OCI-LY7 (cell line): ENCODE results near the gene LRRFIP1. TPM values are rescaled to one million over a fixed set of nuclear protein-coding genes. Genes with fewer than 3 reads are reported as not detected.
A peak's percentile ranks its signal among the peaks of the same experiment; 100 is the strongest.

ENCODE experiments used
- BruUV-seq: library from RNA; stranded (reverse); fragments of 400-500 nt; replicated peaks from 2 replicates; lab custom pipeline; 2021; lab: Mats Ljungman, UMichigan
- CTCF ChIA-PET: fragments of 300-600 bp; sonication (Branson Sonifier 250); formaldehyde crosslinking; loops from one replicate; lab custom pipeline; 2022; ENCODE audit warnings: antibody characterized with exemption; ENCODE audit not compliant: unreplicated experiment; lab: Charles Lee
- POLR2A ChIA-PET: fragments of 300-600 bp; sonication (Branson Sonifier 250); formaldehyde crosslinking; loops from one replicate; lab custom pipeline; 2022; ENCODE audit warnings: antibody characterized with exemption; lab: Charles Lee
- DNase-seq: peaks from one replicate; pipeline ENCODE4 v3.0.0-alpha.2; 2015; ENCODE audit warnings: low spot score
- H2AFZ ChIP-seq: fragments of 200-600 bp; sonication (generic), shearing (Covaris generic); 2 replicates; pipeline ENCODE4 v1.6.1; 2014; ENCODE audit warnings: mild to moderate bottlenecking, antibody characterized with exemption, low read length, moderate library complexity
- H3K27ac ChIP-seq: fragments of 200-600 bp; sonication (generic); 2 replicates; pipeline ENCODE4 v1.5.1; 2014; ENCODE audit warnings: mixed run types, low read depth, mild to moderate bottlenecking, moderate library complexity, low read length, inconsistent platforms; ENCODE audit not compliant: poor library complexity, severe bottlenecking
- H3K36me3 ChIP-seq: fragments of 200-600 bp; sonication (generic); 2 replicates; pipeline ENCODE4 v1.6.1; 2014; ENCODE audit warnings: mild to moderate bottlenecking, antibody characterized with exemption, low read length, moderate library complexity, mixed read lengths; ENCODE audit not compliant: insufficient read depth
- H3K4me1 ChIP-seq: fragments of 200-600 bp; sonication (generic); 2 replicates; pipeline ENCODE4 v1.5.1; 2014; ENCODE audit warnings: mild to moderate bottlenecking, low read length; ENCODE audit not compliant: insufficient read depth, poor library complexity, severe bottlenecking
- H3K4me2 ChIP-seq: fragments of 200-600 bp; sonication (generic); 2 replicates; pipeline ENCODE4 v1.6.1; 2014; ENCODE audit warnings: mild to moderate bottlenecking, low read length
- H3K4me3 ChIP-seq: fragments of 200-600 bp; sonication (generic); 2 replicates; pipeline ENCODE4 v1.5.1; 2014; ENCODE audit warnings: mild to moderate bottlenecking, low read depth, low read length; ENCODE audit not compliant: poor library complexity, severe bottlenecking
- H3K79me2 ChIP-seq: fragments of 200-600 bp; sonication (generic); 2 replicates; pipeline ENCODE4 v1.6.1; 2016; ENCODE audit warnings: low read depth, mild to moderate bottlenecking, low read length, moderate library complexity, mixed read lengths; ENCODE audit not compliant: insufficient read depth
- H3K9me2 ChIP-seq: fragments of 200-600 bp; sonication (generic); 2 replicates; pipeline ENCODE4 v1.6.1; 2016; ENCODE audit warnings: mild to moderate bottlenecking, low read length, mixed read lengths; ENCODE audit not compliant: insufficient read depth
- H3K9me3 ChIP-seq: fragments of 200-600 bp; sonication (generic); 2 replicates; pipeline ENCODE4 v1.6.1; 2014; ENCODE audit warnings: mild to moderate bottlenecking, mixed run types, low read length, mixed read lengths
- H4K20me1 ChIP-seq: fragments of 200-600 bp; sonication (generic); 2 replicates; pipeline ENCODE4 v1.6.1; 2014; ENCODE audit warnings: mild to moderate bottlenecking, antibody characterized with exemption, low read length, moderate library complexity, mixed read lengths; ENCODE audit not compliant: insufficient read depth
- EZH2phosphoT487 ChIP-seq: fragments of 200-600 bp; sonication (generic); IDR thresholded peaks from 2 replicates; pipeline ENCODE4 v1.6.1; 2018; ENCODE audit warnings: low read depth, borderline replicate concordance, mild to moderate bottlenecking, mixed run types, antibody characterized with exemption, low read length, moderate library complexity, mixed read lengths
- intact Hi-C: fragments of 100-400 bp; cut with micrococcal nuclease; formaldehyde crosslinking; loops from one replicate; pipeline ENCODE4 v1.10.0; 2022; ENCODE audit not compliant: unreplicated experiment
- total RNA-seq, 2 experiments: library from RNA; depleted of rRNA in 1 of 2; stranded (reverse); fragments of >200 nt in 1 of 2; shearing (Covaris generic) in 1 of 2; gene quantifications; 2 replicates each; pipeline ENCODE4 v1.2.3, GENCODE V29; 2014 to 2022
- TF ChIP-seq, protein P1 (sequence below): fragments of 200-600 bp; sonication (generic); conservative IDR thresholded peaks from 2 replicates; pipeline ENCODE4 v1.5.1; 2014; ENCODE audit warnings: mild to moderate bottlenecking, antibody characterized with exemption, low read length, moderate library complexity, mixed read lengths

LRRFIP1 gene
- total RNA-seq, 2 experiments from 2014 or later = 95.7 to 216 TPM

- no TSS peak for BruUV-seq
- Histone ChIP-seq H3K9me3 (peaks cover 32% of the 10 kb centered on the region), H3K9me2 (no peaks in the 10 kb centered on the region), H2AFZ (no peak overlapping the region), H3K4me3 (no peak overlapping the region), H3K27ac (no peak overlapping the region), H3K36me3 (no peaks in the 10 kb centered on the region; the same call in 1 of the 2 replicates), H3K4me2 (no peak overlapping the region), H3K4me1 (peaks cover 46% of the 10 kb centered on the region), H3K79me2 (no peaks in the 10 kb centered on the region), H4K20me1 (no peaks in the 10 kb centered on the region)
- TF ChIP-seq, protein P1, sequence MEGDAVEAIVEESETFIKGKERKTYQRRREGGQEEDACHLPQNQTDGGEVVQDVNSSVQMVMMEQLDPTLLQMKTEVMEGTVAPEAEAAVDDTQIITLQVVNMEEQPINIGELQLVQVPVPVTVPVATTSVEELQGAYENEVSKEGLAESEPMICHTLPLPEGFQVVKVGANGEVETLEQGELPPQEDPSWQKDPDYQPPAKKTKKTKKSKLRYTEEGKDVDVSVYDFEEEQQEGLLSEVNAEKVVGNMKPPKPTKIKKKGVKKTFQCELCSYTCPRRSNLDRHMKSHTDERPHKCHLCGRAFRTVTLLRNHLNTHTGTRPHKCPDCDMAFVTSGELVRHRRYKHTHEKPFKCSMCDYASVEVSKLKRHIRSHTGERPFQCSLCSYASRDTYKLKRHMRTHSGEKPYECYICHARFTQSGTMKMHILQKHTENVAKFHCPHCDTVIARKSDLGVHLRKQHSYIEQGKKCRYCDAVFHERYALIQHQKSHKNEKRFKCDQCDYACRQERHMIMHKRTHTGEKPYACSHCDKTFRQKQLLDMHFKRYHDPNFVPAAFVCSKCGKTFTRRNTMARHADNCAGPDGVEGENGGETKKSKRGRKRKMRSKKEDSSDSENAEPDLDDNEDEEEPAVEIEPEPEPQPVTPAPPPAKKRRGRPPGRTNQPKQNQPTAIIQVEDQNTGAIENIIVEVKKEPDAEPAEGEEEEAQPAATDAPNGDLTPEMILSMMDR = no peak; the same call in 1 of the 2 replicates
- TF ChIP-seq EZH2phosphoT487 = no peak
- DNase-seq = no peak
- POLR2A ChIA-PET = no interaction called here
- CTCF ChIA-PET = no interaction called here
- intact Hi-C loops = no loop called here
These were observed 29.7 kb downstream of the LRRFIP1 start for GRCh38 chr2:237657063-237657462.

DNA sequence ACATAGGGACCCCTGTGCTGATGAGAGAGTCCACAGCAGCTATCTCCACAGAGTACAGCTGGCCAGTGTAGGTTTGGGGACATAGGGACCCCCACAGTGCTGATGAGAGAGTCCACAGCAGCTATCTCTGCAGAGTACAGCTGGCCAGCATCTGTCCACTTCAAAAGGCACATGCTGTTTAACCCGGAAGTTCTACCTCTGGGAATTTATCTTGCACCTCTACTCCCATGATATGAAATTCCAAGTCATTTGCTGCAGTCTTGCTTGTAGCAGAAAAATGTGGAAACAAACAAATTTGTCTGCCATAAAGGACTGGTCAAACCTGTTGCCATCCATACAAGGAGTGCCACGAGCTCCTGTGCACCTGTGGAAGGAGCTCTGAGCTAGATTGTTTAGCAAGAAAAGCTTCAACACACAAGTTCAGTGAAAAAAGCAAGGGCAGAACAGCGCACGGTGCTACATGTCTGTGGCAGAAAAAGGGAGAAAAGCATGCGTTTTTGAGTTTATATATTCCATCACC, 33.1 kb downstream of the LRRFIP1 start:
- ChIA-PET CTCF (no interaction called here), POLR2A (interaction anchor here (0.6 to 2.7 kb wide), 7 partner anchors 10 to 896 kb away, joined by 3 to 9 read pairs (median 4); no protein-coding TSS in a partner anchor)
- intact Hi-C loops = loop anchor here (10.0 kb wide), 1 partner anchor 506 kb away; no protein-coding TSS in a partner anchor
- no peak for DNase-seq
- Histone ChIP-seq H3K9me2 (no peaks in the 10 kb centered on the region), H3K27ac (peak overlapping the region; percentile 70), H3K4me2 (peak overlapping the region; percentile 78; the same call in 1 of the 2 replicates), H2AFZ (peak overlapping the region; percentile 86), H3K4me1 (peaks cover 60% of the 10 kb centered on the region), H3K9me3 (peaks cover 14% of the 10 kb centered on the region), H4K20me1 (no peaks in the 10 kb centered on the region), H3K36me3 (no peaks in the 10 kb centered on the region; the same call in 1 of the 2 replicates), H3K4me3 (no peak overlapping the region), H3K79me2 (no peaks in the 10 kb centered on the region)
- BruUV-seq = no TSS peak
- TF ChIP-seq, protein P1 = no peak
- TF ChIP-seq EZH2phosphoT487 = no peak

- Histone ChIP-seq H3K79me2 (no peaks in the 10 kb centered on the region), H3K9me3 (peaks cover 14% of the 10 kb centered on the region), H3K9me2 (no peaks in the 10 kb centered on the region), H4K20me1 (no peaks in the 10 kb centered on the region), H3K4me2 (peak overlapping the region; percentile 78), H3K4me3 (peak overlapping the region; percentile 56), H2AFZ (peak overlapping the region; percentile 86; the same call in 1 of the 2 replicates), H3K4me1 (peaks cover 61% of the 10 kb centered on the region), H3K27ac (peak overlapping the region; percentile 70), H3K36me3 (no peaks in the 10 kb centered on the region; the same call in 1 of the 2 replicates)
- intact Hi-C loops = loop anchor here (10.0 kb wide), 1 partner anchor 506 kb away; no protein-coding TSS in a partner anchor
- POLR2A ChIA-PET = interaction anchor here (0.6 to 2.7 kb wide), 5 partner anchors 9 to 122 kb away, joined by 3 to 9 read pairs (median 4); no protein-coding TSS in a partner anchor
- DNase-seq = no peak
- CTCF ChIA-PET = no interaction called here
- TF ChIP-seq EZH2phosphoT487 = no peak
- TF ChIP-seq, protein P1 = no peak
- BruUV-seq = no TSS peak
These were observed 33.9 kb downstream of the LRRFIP1 start for GRCh38 chr2:237661270-237661669.
